Measurements from ENCODE around the gene SUPT6H.

DNA sequence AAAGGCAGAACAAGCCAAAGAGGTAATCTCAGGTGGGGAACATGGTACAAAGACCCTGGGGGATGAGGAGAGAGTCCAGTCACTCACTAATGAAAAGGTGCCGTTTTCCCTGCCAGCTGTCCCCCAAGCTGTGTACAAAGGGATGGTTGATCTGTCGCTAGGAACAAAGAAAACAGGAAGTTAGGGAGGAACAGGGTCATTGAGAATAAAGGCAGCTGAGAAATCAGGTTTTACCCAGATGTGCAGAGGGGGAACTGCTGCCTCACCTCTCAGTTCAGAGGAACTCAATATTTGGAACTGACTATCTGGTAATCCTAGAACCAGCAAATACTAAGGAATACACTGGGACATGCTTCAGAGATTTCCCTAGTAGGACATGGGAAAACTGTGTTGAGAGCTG, 49.5 kb upstream of the SUPT6H start:
- TF ChIP-seq CTCF (IDR thresholded peaks at IDR 0.05; ENCODE audit: control extremely low read depth in 1 of 3, insufficient read depth in 1 of 3, low read depth in 1 of 3, low read length in 3 of 3) = no peak
- TF ChIP-seq EZH2 (IDR thresholded peaks at IDR 0.05; ENCODE audit: low read depth, low read length, severe bottlenecking) = no peak
- no peak for TF ChIP-seq POLR2A (IDR thresholded peaks at IDR 0.05; ENCODE audit: control extremely low read depth in 1 of 2, low read depth in 2 of 2, low read length in 2 of 2)

Measured in H1 (cell line).